Measurements from ENCODE around the gene WIPF1.
"Not testable (repeated sequence)": the region's sequence is repeated elsewhere in the genome, so short reads cannot be mapped to it uniquely, and the experiment has no call there.

Gene WIPF1

GRCh38 chr2:174554529-174555150 lies 43.0 kb downstream of the WIPF1 start:
- Histone ChIP-seq H3K9ac (ENCODE audit: low read depth, low read length) (no peak overlapping the region), H3K36me3 (ENCODE audit: insufficient read depth, low read length) (no peaks in the 10 kb centered on the region), H3K27me3 (ENCODE audit: insufficient read depth, low read length) (no peaks in the 10 kb centered on the region), H3K27ac (ENCODE audit: low read depth, low read length) (no peak overlapping the region), H3K9me3 (ENCODE audit: insufficient read depth, low read depth, low read length) (peaks cover 4% of the 10 kb centered on the region; the same call in 1 of the 2 replicates), H3K4me3 (ENCODE audit: low read length) (no peak overlapping the region), H3K4me1 (ENCODE audit: insufficient read depth, low read length) (no peaks in the 10 kb centered on the region)
- 95% methylated on average over 3 of the region's 4 CpGs for WGBS

GRCh38 chr2:174553811-174554493 lies 43.7 kb downstream of the WIPF1 start:
- Histone ChIP-seq H3K9ac (ENCODE audit: low read depth, low read length) (no peak overlapping the region), H3K27ac (ENCODE audit: low read depth, low read length) (no peak overlapping the region), H3K9me3 (ENCODE audit: insufficient read depth, low read depth, low read length) (peaks cover 4% of the 10 kb centered on the region; the same call in 1 of the 2 replicates), H3K4me3 (ENCODE audit: low read length) (no peak overlapping the region), H3K27me3 (ENCODE audit: insufficient read depth, low read length) (no peaks in the 10 kb centered on the region), H3K36me3 (ENCODE audit: insufficient read depth, low read length) (no peaks in the 10 kb centered on the region), H3K4me1 (ENCODE audit: insufficient read depth, low read length) (no peaks in the 10 kb centered on the region)
- 79% methylated on average over 5 of the region's 5 CpGs for whole genome bisulfite sequencing

- no peaks in the 10 kb centered on the region for H3K4me1 ChIP-seq (ENCODE audit: insufficient read depth, low read length)
- H3K36me3 ChIP-seq (ENCODE audit: insufficient read depth, low read length), result no peaks in the 10 kb centered on the region
- no peak overlapping the region for H3K4me3 ChIP-seq (ENCODE audit: low read length)
- H3K27ac ChIP-seq (ENCODE audit: low read depth, low read length), result no peak overlapping the region
- peaks cover 4% of the 10 kb centered on the region; the same call in 1 of the 2 replicates for H3K9me3 ChIP-seq (ENCODE audit: insufficient read depth, low read depth, low read length)
- no peak overlapping the region for H3K9ac ChIP-seq (ENCODE audit: low read depth, low read length)
- no peaks in the 10 kb centered on the region for H3K27me3 ChIP-seq (ENCODE audit: insufficient read depth, low read length)
- 94% methylated on average over 4 of the region's 5 CpGs for WGBS
Observed at GRCh38 chr2:174552880-174553279, 44.7 kb downstream of the WIPF1 start.

- Histone ChIP-seq H3K4me1 (ENCODE audit: insufficient read depth, low read length) (no peaks in the 10 kb centered on the region), H3K36me3 (ENCODE audit: insufficient read depth, low read length) (no peaks in the 10 kb centered on the region), H3K27me3 (ENCODE audit: insufficient read depth, low read length) (no peaks in the 10 kb centered on the region), H3K9ac (ENCODE audit: low read depth, low read length) (no peak overlapping the region), H3K9me3 (ENCODE audit: insufficient read depth, low read depth, low read length) (peaks cover 4% of the 10 kb centered on the region; the same call in 1 of the 2 replicates), H3K27ac (ENCODE audit: low read depth, low read length) (no peak overlapping the region), H3K4me3 (ENCODE audit: low read length) (no peak overlapping the region)
- WGBS, result 91% methylated on average over 4 of the region's 4 CpGs
Observed at GRCh38 chr2:174551697-174552096, 45.9 kb downstream of the WIPF1 start.

GRCh38 chr2:174548646-174549045 lies 49.0 kb downstream of the WIPF1 start:
- not testable (repeated sequence) for H3K4me1 ChIP-seq (ENCODE audit: insufficient read depth, low read length); H3K27me3 ChIP-seq (ENCODE audit: insufficient read depth, low read length); H3K4me3 ChIP-seq (ENCODE audit: low read length); H3K27ac ChIP-seq (ENCODE audit: low read depth, low read length); H3K9me3 ChIP-seq (ENCODE audit: insufficient read depth, low read depth, low read length); H3K36me3 ChIP-seq (ENCODE audit: insufficient read depth, low read length); H3K9ac ChIP-seq (ENCODE audit: low read depth, low read length)
- 89% methylated on average over 24 of the region's 24 CpGs for WGBS

- 96% methylated on average over 6 of the region's 7 CpGs for WGBS
- not testable (repeated sequence) for H3K4me1 ChIP-seq (ENCODE audit: insufficient read depth, low read length); H3K9ac ChIP-seq (ENCODE audit: low read depth, low read length)
Observed at GRCh38 chr2:174548021-174548420, 49.6 kb downstream of the WIPF1 start.

GRCh38 chr2:174546519-174547506 lies 50.8 kb downstream of the WIPF1 start:
- H3K36me3 ChIP-seq (ENCODE audit: insufficient read depth, low read length), result no peaks in the 10 kb centered on the region
- no peaks in the 10 kb centered on the region for H3K9me3 ChIP-seq (ENCODE audit: insufficient read depth, low read depth, low read length)
- 60% methylated on average over 20 of the region's 21 CpGs for WGBS
- H3K27ac ChIP-seq (ENCODE audit: low read depth, low read length), result no peak overlapping the region
- H3K27me3 ChIP-seq (ENCODE audit: insufficient read depth, low read length), result no peaks in the 10 kb centered on the region
- H3K4me1 ChIP-seq (ENCODE audit: insufficient read depth, low read length), result no peaks in the 10 kb centered on the region
- H3K9ac ChIP-seq (ENCODE audit: low read depth, low read length), result no peak overlapping the region
- H3K4me3 ChIP-seq (ENCODE audit: low read length), result no peak overlapping the region

More at GRCh38 chr2:174548021-174548420, 49.6 kb downstream of the WIPF1 start:
- H3K9me3 ChIP-seq (ENCODE audit: insufficient read depth, low read depth, low read length); H3K27me3 ChIP-seq (ENCODE audit: insufficient read depth, low read length); H3K36me3 ChIP-seq (ENCODE audit: insufficient read depth, low read length); H3K4me3 ChIP-seq (ENCODE audit: low read length); H3K27ac ChIP-seq (ENCODE audit: low read depth, low read length): not testable (repeated sequence)

- H3K4me1 ChIP-seq (ENCODE audit: insufficient read depth, low read length), result no peaks in the 10 kb centered on the region
- H3K27ac ChIP-seq (ENCODE audit: low read depth, low read length), result no peak overlapping the region
- no peaks in the 10 kb centered on the region for H3K9me3 ChIP-seq (ENCODE audit: insufficient read depth, low read depth, low read length)
- no peak overlapping the region for H3K9ac ChIP-seq (ENCODE audit: low read depth, low read length)
- H3K27me3 ChIP-seq (ENCODE audit: insufficient read depth, low read length), result no peaks in the 10 kb centered on the region
- 96% methylated on average over 3 of the region's 3 CpGs for WGBS
- H3K4me3 ChIP-seq (ENCODE audit: low read length), result no peak overlapping the region
- no peaks in the 10 kb centered on the region for H3K36me3 ChIP-seq (ENCODE audit: insufficient read depth, low read length)
Observed at GRCh38 chr2:174545240-174545639, 52.4 kb downstream of the WIPF1 start.

- H3K9ac ChIP-seq (ENCODE audit: low read depth, low read length), result no peak overlapping the region
- no peaks in the 10 kb centered on the region for H3K4me1 ChIP-seq (ENCODE audit: insufficient read depth, low read length)
- no peak overlapping the region for H3K4me3 ChIP-seq (ENCODE audit: low read length)
- no peaks in the 10 kb centered on the region for H3K27me3 ChIP-seq (ENCODE audit: insufficient read depth, low read length)
- no peaks in the 10 kb centered on the region for H3K36me3 ChIP-seq (ENCODE audit: insufficient read depth, low read length)
- no peak overlapping the region for H3K27ac ChIP-seq (ENCODE audit: low read depth, low read length)
- 95% methylated on average over 5 of the region's 5 CpGs for WGBS
- no peaks in the 10 kb centered on the region for H3K9me3 ChIP-seq (ENCODE audit: insufficient read depth, low read depth, low read length)
Observed at GRCh38 chr2:174544802-174545201, 52.8 kb downstream of the WIPF1 start.

- WGBS, result 88% methylated on average over 3 of the region's 3 CpGs
- no peak overlapping the region for H3K4me3 ChIP-seq (ENCODE audit: low read length)
- H3K9ac ChIP-seq (ENCODE audit: low read depth, low read length), result no peak overlapping the region
- no peaks in the 10 kb centered on the region for H3K27me3 ChIP-seq (ENCODE audit: insufficient read depth, low read length)
- H3K4me1 ChIP-seq (ENCODE audit: insufficient read depth, low read length), result no peaks in the 10 kb centered on the region
- no peaks in the 10 kb centered on the region for H3K36me3 ChIP-seq (ENCODE audit: insufficient read depth, low read length)
- H3K9me3 ChIP-seq (ENCODE audit: insufficient read depth, low read depth, low read length), result no peaks in the 10 kb centered on the region
- H3K27ac ChIP-seq (ENCODE audit: low read depth, low read length), result no peak overlapping the region
Observed at GRCh38 chr2:174544156-174544555, 53.4 kb downstream of the WIPF1 start.

GRCh38 chr2:174540893-174541292 lies 56.7 kb downstream of the WIPF1 start:
- no peaks in the 10 kb centered on the region for H3K9me3 ChIP-seq (ENCODE audit: insufficient read depth, low read depth, low read length)

More at GRCh38 chr2:174540893-174541292, 56.7 kb downstream of the WIPF1 start:
- WGBS, result 88% methylated on average over 4 of the region's 5 CpGs
- Histone ChIP-seq H3K9ac (ENCODE audit: low read depth, low read length) (no peak overlapping the region), H3K36me3 (ENCODE audit: insufficient read depth, low read length) (no peaks in the 10 kb centered on the region), H3K4me3 (ENCODE audit: low read length) (no peak overlapping the region), H3K27me3 (ENCODE audit: insufficient read depth, low read length) (no peaks in the 10 kb centered on the region), H3K4me1 (ENCODE audit: insufficient read depth, low read length) (no peaks in the 10 kb centered on the region), H3K27ac (ENCODE audit: low read depth, low read length) (no peak overlapping the region)
